HG02943 (cell line): ENCODE results near the gene DUS2.
"Not testable (repeated sequence)": the region's sequence is repeated elsewhere in the genome, so short reads cannot be mapped to it uniquely, and the experiment has no call there.

ENCODE experiments used
- ATAC-seq: cut with Tn5 transposase; IDR thresholded peaks from one replicate; pipeline ENCODE4 v1.9.1; 2021; ENCODE audit warnings: mild to moderate bottlenecking, low read depth, moderate library complexity; ENCODE audit not compliant: unreplicated experiment

DUS2 gene

DNA sequence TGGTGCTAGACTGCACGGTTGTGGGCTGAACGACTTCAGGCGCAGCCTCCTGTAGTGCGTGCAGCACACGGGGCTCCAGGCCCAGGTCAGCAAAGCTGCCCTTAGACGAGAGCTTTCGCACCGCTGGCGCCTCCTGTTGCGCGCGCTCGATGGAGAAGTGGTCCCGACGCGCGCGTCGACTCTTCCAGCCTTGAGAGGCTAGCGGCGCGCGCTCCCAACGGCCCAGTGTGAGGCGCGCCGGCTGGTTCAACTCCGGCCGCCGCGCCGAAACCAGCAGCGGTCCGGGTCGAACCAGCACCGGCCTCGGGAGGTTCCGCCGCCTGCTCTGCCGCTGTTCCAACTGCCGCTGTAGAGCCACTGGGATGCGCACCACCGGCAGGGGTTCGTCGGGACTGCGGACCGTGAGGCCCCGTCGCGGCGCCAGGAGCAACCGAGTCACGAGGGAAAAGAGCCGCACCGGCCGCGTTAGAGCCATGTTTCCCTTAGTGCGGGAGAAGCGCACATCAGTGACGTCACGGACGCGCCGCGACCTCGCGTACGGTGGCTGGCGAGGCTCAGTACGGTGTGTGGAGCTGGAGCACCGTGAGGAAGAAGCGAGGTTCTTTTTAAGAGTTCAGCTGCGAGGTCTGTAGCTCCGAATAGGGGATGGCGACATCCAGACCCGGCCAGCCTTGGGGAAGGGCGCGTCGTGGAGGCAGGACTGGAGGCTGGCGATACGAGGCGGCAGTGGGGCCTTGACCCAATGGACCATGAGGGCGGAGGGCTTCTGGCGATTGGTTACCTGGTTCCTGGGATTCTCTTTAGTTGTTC, at the start of gene DUS2, which contains the start of gene DDX28:
DUS2 (plus strand) TSS at position 557 of the 810 bp plus-strand sequence. CDS start 14,740 bp downstream, outside the sequence.
DDX28 (minus strand) TSS at position 505 of the 810 bp plus-strand sequence; CDS start at position 475, 30 bp downstream.
- peak; percentile 74 for ATAC-seq

- ATAC-seq: no peak
Measured at GRCh38 chr16:67975321-67976105, 47.6 kb upstream of the DUS2 start.

GRCh38 chr16:67976205-67976604, 46.9 kb upstream of the DUS2 start:
- ATAC-seq: no peak

DNA sequence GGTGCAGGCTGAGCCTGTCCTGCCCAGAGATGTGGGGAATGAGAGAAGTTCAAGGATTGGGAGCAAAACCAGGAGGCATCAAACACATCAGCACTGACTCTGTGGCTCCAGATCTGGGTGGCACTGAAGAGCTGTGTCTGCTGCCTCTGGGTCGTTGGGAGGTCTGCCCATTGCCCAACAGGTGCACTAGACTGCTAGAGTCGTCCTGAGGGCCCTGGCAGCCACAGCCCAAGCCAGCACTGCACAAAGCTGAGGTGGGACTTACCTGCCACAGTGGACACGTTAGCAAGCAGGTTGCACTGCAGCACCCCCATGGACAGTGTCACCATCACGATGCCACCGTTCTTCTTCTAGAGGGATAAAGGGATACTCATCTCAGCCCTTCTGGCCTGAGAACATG, 46.1 kb upstream of the DUS2 start:
- no peak for ATAC-seq

DNA sequence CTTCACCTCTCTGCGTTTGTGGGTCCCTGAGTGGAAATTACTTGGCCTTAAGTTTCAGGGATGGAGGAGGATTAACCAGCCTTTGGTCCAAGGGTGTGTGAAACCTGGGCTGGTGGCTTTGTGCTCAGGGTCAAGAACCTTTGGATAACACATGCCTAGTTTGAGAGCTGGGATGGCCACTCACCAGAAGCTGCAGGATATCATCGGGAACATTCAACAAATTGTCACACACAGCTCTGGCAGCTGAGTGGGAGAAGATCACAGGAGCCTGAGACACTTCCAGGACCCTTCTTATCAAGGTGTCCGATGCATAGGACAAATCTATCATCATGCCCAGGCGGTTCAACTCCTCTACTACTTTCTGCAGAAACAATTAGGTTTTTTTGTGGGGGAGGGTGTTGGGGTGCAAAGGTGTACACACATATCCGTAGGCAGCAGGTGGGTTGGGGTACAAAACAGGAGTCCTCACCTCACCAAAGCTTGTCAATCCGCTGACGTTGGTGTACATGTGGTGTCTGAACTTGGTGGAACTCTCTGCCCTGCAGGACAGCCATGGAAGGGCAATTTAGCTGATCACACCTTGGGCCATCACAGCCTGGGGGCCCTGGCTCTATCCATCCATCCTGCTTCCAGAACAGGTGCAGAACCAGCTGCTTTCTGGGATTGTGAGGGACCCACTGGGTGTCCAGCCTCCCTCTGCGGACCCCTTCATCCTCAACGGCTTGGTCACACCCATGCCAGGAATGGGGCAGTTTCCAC, 45.4 kb upstream of the DUS2 start:
- no peak for ATAC-seq

DNA sequence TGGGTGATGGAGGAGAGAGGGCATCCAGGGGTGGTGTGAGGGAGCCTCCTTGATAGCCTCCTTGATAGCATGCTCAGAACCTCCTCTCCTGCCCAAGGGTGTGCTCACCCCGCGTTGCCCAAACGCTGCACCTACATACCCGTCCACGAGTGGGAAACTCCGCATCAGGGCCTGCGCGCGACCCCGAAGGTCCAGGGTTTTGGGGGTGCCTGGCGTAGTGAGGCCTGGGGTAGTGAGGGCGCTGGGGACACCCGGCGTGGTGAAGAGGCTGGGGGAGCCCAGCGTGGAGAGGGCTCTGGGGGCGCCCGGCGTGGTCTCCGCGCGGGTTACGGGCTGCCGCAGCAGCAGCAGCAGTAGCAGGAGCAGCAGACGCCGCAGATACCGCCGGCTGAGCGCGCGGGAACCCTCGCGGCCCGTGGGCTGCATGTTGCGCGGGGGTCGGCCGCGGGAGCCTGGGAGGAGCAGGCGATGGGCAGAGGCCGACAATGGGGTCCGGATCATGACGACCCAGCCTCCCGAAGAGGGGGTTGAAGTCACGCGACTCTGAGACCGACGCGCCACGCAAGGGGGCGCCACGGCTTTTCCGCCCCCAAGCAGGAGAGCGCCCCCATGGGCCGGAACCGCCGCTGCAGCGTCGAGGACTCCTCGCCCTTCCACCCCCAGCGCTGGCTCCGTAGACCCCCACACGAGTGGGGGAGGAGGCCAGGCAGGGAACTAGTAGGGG, 43.0 kb upstream of the DUS2 start, which contains the start of gene DPEP3:
DPEP3 (minus strand) TSS at position 545 of the 724 bp plus-strand sequence; CDS start at position 426, 119 bp downstream.
- ATAC-seq: no peak

GRCh38 chr16:67982011-67982696, 40.9 kb upstream of the DUS2 start:
- no peak for ATAC-seq

GRCh38 chr16:67986949-67987348, 36.1 kb upstream of the DUS2 start:
- no peak for ATAC-seq

DNA sequence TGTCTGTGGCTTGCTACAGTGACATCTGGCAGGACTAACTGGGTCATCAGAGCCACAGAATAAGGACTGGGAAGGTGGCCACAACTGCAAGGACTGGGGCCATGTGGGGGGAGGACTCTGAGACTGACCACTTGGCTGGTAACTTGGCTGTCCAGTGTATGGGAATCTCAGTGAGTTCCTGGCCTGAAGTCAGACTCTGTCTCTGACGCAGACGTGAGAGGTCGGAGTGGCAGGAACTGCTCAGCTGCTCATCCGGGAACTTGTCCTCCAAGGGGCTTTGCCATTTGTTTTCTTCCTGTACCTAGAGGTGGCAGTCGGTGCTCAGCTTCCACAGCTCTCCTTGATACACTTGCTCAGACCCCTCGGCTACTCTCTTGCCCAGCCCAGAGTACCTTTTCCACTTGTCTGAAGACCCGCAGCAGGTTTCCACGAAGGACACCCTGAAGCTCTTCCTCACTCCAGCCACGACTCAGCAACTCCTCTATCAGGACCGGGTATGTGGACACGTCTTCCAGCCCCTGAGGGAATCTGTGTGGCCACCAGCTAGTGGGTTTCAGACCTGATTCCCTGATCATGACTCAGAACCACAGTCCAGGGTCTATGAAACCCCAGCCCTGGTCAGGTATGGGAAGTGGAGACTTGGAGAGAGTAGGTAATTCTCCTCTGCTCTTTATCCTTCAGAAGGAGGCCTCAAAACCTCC, 35.5 kb upstream of the DUS2 start:
- no peak for ATAC-seq

DNA sequence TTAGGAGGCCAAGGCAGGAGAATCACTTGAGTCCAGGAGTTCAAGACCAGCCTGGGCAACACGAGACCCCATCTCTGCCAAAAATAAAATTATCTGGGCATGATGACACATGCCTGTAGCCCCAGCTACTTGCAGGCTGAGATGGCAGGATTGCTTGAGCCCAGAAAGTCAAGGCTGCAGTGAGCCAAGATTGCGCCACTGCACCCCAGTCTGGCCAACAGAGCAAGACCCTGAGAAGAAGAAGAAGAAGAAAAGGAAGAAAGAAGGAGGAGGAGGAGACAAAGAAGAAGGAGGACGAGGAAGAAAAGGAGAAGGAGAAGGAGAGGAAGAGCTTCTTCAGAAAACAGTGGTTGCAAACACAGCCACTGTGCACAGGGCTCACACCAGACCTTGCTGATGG, 34.4 kb upstream of the DUS2 start:
- ATAC-seq: no peak

GRCh38 chr16:67989322-67990017, 33.6 kb upstream of the DUS2 start:
- ATAC-seq: no peak

- no peak for ATAC-seq
Measured at GRCh38 chr16:67990018-67990386, 33.1 kb upstream of the DUS2 start.

DNA sequence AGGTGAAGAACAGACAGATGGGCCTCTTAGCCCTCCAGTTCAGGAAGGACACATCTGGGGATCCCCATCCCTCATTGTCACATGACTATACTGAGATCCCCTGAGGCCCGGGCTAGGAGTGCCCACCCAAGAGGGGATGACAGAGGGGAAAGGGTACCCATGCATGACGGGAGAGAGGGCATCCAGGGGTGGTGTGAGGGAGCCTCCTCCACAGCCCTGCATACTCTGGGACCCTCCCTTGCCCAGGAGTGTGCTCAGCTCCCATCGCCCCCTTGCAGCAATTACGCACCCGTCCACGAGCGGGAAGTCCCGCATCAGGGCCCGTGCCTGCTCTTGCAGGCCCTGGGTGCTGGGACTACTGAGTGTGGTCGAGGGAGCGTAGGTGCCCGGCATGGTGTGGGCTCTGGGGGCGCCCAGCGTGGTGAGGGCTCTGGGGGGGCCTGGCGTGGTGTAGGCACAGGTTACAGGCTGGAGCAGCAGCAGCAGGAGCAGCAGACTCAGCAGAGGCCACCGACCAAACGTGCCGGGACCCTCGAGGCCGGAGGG, 30.4 kb upstream of the DUS2 start:
- ATAC-seq: no peak

GRCh38 chr16:67993207-67994039, 29.7 kb upstream of the DUS2 start:
- peak; percentile 71 for ATAC-seq

DNA sequence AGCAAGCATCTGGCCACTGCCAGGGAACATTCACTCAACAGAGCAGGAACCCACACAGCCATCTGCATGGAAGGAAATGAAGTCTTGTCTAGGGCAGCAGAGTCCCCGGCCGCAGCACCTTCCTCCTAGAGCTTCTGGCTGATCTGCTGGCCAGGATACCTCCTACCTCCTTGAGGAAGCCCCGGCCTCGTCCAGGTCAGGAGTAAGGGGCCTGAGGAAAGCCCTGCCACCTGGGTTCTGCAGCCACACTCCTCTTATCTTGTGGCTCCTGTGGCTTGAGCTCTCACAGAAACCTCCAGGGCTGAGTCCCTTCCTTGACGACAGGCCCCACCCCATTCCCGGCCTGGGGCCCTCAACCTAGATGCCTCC, 29.1 kb upstream of the DUS2 start:
- not testable (repeated sequence) for ATAC-seq

DNA sequence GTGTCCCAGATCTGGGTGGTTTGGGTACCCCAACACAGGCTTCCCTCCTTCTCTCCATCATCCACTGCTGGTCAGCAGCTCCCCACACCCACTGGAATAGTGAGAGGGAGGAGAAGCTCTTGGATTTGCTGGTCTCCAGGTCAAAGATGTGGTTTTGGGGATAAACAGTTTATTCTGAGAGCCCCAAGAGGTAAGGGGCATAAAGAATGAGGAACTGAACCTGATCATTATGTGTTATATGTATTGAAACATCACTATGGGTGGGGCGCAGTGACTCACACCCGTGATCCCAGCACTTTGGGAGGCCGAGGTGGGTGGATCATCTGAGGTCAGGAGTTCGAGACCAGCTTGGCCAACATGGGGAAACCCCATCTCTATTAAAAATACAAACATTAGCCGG, 27.7 kb upstream of the DUS2 start:
- ATAC-seq: no peak

DNA sequence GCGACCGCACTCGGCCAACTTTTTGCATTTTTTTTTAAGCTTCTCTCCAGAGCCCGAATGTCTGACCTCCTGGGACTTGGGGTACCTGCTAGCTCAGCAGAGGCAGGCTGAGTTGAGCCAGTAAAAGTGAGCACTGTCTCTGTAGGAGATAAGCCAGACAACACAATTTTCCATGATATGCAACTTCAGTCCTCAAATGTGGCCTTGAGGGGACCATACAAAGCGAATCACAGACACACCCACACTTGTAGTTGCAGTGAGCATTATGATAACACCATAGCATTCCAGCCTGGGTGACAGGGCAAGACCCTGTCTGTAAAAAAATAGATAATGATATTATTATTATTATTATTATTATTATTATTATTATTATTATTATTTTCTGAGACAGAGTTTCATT, 26.4 kb upstream of the DUS2 start:
- no peak for ATAC-seq
